Measurements from ENCODE around the gene GPATCH2L. TPM values are rescaled to one million over a fixed set of nuclear protein-coding genes. Genes with fewer than 3 reads are reported as not detected.

Gene GPATCH2L
- total RNA-seq, 1 donor from 2014 or later = 78.8 TPM

DNA sequence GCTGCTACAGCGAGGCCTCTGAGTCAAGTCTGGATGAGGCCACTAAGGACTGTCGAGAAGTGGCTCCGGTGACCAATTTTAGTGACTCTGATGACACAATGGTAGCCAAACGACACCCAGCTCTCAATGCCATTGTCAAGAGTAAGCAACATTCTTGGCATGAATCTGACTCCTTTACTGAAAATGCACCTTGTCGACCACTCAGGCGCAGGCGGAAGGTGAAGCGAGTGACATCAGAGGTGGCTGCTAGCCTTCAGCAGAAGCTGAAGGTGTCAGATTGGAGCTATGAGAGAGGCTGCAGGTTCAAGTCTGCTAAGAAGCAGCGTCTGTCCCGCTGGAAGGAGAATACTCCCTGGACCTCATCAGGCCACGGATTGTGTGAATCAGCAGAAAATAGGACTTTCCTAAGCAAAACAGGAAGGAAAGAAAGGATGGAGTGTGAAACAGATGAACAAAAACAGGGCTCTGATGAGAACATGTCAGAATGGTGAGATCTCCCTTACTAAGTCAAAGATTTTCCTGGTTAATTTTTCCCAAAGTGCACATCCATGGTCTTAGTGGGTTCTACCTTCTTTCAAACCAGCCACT is 2.9 kb downstream of the GPATCH2L start:
- Mint-ChIP-seq H3K4me1 (ENCODE audit: unreplicated experiment) (peaks cover 45% of the 10 kb centered on the region), H3K9me3 (ENCODE audit: unreplicated experiment) (no peaks in the 10 kb centered on the region), H3K4me3 (ENCODE audit: unreplicated experiment) (peak overlapping the region; percentile 70), H3K27me3 (ENCODE audit: unreplicated experiment) (peaks cover 17% of the 10 kb centered on the region), H3K36me3 (ENCODE audit: low read depth, unreplicated experiment) (peaks cover 28% of the 10 kb centered on the region), H3K27ac (ENCODE audit: unreplicated experiment) (no peak overlapping the region)
- DNase-seq (ENCODE audit: low spot score) = no peak
- TF ChIP-seq, protein P1, sequence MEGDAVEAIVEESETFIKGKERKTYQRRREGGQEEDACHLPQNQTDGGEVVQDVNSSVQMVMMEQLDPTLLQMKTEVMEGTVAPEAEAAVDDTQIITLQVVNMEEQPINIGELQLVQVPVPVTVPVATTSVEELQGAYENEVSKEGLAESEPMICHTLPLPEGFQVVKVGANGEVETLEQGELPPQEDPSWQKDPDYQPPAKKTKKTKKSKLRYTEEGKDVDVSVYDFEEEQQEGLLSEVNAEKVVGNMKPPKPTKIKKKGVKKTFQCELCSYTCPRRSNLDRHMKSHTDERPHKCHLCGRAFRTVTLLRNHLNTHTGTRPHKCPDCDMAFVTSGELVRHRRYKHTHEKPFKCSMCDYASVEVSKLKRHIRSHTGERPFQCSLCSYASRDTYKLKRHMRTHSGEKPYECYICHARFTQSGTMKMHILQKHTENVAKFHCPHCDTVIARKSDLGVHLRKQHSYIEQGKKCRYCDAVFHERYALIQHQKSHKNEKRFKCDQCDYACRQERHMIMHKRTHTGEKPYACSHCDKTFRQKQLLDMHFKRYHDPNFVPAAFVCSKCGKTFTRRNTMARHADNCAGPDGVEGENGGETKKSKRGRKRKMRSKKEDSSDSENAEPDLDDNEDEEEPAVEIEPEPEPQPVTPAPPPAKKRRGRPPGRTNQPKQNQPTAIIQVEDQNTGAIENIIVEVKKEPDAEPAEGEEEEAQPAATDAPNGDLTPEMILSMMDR (IDR thresholded peaks at IDR 0.05; ENCODE audit: unreplicated experiment) = no peak

DNA sequence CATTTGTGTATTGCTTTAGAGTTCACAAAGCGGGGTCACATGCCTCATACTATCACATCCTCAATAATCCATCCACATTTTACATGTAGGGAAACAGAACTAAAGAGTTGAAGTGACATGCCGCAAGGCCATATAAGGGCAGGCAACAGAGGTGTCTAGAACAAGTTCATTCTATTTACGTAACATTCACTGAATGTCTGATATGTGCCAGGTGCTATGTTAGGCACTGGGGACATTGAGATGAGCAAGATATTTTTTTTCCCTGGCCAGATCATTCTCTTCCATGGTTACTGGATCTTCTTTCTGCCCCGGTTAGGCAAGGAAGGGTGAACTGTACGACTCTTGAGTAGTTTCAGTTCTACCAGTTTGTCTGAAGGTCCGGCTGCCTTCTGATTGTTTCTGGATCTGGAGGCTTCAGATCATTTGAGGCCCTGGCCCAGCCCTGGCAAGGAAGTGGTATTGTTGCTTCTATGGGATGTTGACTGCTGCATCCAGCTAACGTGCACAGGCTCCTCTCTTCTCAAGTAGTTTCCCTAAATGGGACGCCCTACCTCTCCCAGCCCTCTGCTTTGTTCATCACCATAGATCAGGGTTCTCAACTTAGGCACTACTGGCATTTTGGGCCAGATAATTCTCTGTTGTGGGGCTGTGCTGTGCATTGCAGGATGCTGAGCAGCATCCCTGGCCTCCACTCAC is 12.1 kb downstream of the GPATCH2L start:
- H3K4me3 Mint-ChIP-seq (ENCODE audit: unreplicated experiment) = no peak overlapping the region
- H3K27ac Mint-ChIP-seq (ENCODE audit: unreplicated experiment) = no peak overlapping the region
- TF ChIP-seq, protein P1 (IDR thresholded peaks at IDR 0.05; ENCODE audit: unreplicated experiment) = no peak
- no peak for DNase-seq (ENCODE audit: low spot score)
- no peaks in the 10 kb centered on the region for H3K27me3 Mint-ChIP-seq (ENCODE audit: unreplicated experiment)
- no peaks in the 10 kb centered on the region for H3K9me3 Mint-ChIP-seq (ENCODE audit: unreplicated experiment)
- peaks cover 22% of the 10 kb centered on the region for H3K36me3 Mint-ChIP-seq (ENCODE audit: low read depth, unreplicated experiment)
- H3K4me1 Mint-ChIP-seq (ENCODE audit: unreplicated experiment) = no peaks in the 10 kb centered on the region

DNA sequence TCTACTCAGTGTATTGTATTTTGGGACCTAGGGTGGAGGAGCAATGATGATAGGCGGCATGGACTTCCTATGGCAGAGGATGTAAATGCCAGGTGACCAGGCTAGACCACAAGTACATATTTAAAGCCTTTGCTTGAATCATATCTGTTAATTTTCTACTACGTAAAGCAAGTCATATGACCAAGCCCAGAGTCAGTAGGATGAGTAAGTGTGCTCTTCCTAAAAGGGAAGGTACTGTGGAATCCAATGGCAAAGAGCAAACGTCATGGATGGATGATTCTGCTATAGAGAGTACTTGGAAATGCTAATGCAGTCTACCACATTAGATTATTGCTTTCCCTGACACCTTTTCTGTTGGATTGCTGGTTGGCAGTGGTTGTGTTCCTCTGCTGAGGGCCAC is 16.8 kb downstream of the GPATCH2L start:
- TF ChIP-seq, protein P1 (IDR thresholded peaks at IDR 0.05; ENCODE audit: unreplicated experiment) = no peak
- Mint-ChIP-seq H3K36me3 (ENCODE audit: low read depth, unreplicated experiment) (peaks cover 16% of the 10 kb centered on the region), H3K9me3 (ENCODE audit: unreplicated experiment) (no peaks in the 10 kb centered on the region), H3K27ac (ENCODE audit: unreplicated experiment) (no peak overlapping the region), H3K4me1 (ENCODE audit: unreplicated experiment) (no peaks in the 10 kb centered on the region), H3K27me3 (ENCODE audit: unreplicated experiment) (no peaks in the 10 kb centered on the region), H3K4me3 (ENCODE audit: unreplicated experiment) (no peak overlapping the region)
- DNase-seq (ENCODE audit: low spot score) = no peak

DNA sequence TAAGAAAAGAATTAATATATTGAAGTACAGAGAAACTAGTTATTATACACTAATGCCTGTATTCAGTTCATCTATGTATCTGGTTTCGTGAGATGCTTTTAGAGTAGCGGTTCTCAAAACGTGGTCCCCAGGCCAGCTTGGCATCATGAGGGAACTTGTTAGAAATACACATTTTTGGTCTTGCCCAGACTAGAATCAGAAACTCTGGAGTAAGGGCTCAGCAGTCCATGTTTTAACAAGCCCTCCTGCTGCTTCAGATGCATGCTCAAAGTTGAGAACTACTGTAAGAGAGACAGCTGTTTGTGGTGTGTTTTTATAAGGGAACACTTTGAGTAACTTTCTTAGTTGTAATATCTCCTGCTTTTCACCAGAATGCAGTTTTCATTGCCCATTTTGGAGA is 18.1 kb downstream of the GPATCH2L start:
- peaks cover 16% of the 10 kb centered on the region for H3K36me3 Mint-ChIP-seq (ENCODE audit: low read depth, unreplicated experiment)
- no peak for DNase-seq (ENCODE audit: low spot score)
- H3K4me3 Mint-ChIP-seq (ENCODE audit: unreplicated experiment) = no peak overlapping the region
- H3K4me1 Mint-ChIP-seq (ENCODE audit: unreplicated experiment) = no peaks in the 10 kb centered on the region
- H3K27ac Mint-ChIP-seq (ENCODE audit: unreplicated experiment) = no peak overlapping the region
- H3K9me3 Mint-ChIP-seq (ENCODE audit: unreplicated experiment) = no peaks in the 10 kb centered on the region
- H3K27me3 Mint-ChIP-seq (ENCODE audit: unreplicated experiment) = no peaks in the 10 kb centered on the region
- TF ChIP-seq, protein P1 (IDR thresholded peaks at IDR 0.05; ENCODE audit: unreplicated experiment) = no peak

DNA sequence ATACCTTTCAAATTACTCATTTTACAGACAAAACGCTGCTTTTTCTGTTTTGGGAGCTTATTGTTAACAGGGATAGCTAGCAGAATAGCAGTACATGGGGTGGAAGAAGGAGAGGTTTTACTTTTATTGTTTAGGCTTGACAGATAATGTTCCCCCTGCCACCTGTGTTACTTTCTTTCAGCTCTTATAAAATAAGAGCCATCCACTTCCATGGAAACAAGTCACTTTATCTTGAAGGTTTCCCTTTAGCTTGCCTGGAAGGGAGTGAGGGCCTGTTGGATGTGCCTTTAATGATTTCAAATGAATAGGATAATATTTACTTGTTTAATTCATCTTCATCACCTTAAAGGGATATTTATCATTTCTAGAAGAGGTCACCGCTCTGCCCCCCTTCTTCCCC is 23.3 kb downstream of the GPATCH2L start:
- TF ChIP-seq, protein P1 (IDR thresholded peaks at IDR 0.05; ENCODE audit: unreplicated experiment) = no peak
- no peaks in the 10 kb centered on the region for H3K27me3 Mint-ChIP-seq (ENCODE audit: unreplicated experiment)
- peaks cover 15% of the 10 kb centered on the region for H3K36me3 Mint-ChIP-seq (ENCODE audit: low read depth, unreplicated experiment)
- no peak for DNase-seq (ENCODE audit: low spot score)
- no peaks in the 10 kb centered on the region for H3K4me1 Mint-ChIP-seq (ENCODE audit: unreplicated experiment)
- H3K9me3 Mint-ChIP-seq (ENCODE audit: unreplicated experiment) = no peaks in the 10 kb centered on the region
- H3K27ac Mint-ChIP-seq (ENCODE audit: unreplicated experiment) = no peak overlapping the region
- H3K4me3 Mint-ChIP-seq (ENCODE audit: unreplicated experiment) = no peak overlapping the region
